D341Med (cell line): ENCODE measurements around the gene PEX19.

Experiments used
- DNase-seq: peaks from one replicate; pipeline ENCODE4 v3.0.0; 2012; ENCODE audit warnings: low spot score

PEX19 gene

DNA sequence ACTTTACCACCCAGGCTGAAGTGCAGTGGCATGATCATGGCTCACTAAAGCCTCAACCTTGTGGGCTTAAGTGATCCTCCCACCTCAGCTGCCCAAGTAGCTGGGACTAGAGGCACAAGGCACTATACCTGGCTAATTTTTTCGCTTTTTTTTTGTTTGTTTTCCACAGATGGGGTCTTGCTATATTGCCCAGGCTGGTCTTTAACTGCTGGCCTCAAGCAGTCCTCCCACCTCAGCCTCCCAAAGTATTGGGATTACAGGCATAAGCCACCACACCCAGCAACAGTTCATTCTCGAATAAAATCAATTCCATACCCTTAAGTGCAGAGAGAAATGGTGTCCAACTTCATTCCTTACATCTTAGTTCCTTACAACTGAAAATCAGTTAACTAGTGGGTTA is 47.4 kb downstream of the PEX19 start:
- no peak for DNase-seq

- DNase-seq = no peak
Observed at GRCh38 chr1:160236806-160237205, 48.1 kb downstream of the PEX19 start.

DNA sequence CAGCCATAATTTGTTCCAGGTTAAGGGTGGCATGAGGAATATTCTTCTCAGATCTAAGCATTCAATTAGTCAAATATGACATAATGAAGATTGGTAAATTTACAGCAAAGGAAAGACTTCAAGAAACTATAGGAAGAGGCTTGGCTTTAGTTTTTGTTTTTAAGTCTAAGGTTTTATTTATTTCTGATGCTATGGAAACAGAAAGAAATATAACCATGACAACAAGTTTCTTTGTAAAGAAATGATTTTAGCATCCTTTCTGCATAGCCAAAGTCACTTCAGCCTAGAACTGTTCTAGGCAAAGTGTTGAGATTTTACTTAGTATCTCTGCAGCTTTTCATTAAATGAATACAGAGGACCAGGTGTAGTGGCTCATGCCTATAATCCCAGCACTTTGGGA is 52.0 kb downstream of the PEX19 start:
- DNase-seq = no peak

DNA sequence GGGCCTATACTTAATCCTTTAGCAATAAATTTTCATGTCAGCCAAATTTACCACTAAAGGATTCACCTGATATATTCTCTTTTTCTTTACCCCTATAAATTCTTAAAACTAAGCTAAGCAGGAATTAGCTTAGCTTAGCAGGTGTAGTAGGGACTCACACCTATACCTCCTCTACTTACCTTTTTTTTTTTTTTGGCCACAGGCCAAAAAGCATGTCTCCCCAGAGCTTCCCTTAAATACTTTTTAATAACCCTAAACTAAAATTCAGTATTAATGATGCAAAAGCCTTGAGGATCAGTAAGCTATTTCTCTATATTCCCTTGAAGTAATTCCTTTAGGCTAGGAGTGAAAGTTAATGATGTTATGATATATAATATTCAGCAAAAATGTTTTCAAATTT is 56.5 kb downstream of the PEX19 start:
- DNase-seq = no peak

GRCh38 chr1:160227561-160227960 is 57.4 kb downstream of the PEX19 start:
- DNase-seq = no peak

DNA sequence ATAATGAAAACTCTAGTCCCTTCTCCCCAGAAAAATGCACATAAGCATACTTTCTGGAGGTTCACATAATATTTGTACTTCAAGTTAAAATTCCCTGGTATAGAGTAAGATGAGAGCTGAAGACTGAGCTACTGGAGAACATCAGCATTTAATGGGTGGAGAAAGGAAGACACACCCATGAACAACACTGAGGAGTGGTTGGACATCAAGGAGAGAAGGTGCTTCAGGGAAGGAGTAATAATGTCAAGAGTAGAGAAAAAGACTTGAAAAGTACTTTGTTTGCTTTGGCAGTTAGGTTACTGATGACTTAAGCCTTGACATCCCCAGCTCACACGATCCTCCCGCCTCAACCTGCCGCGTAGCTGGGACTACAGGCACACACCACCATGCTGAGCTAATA is 57.9 kb downstream of the PEX19 start:
- DNase-seq = no peak
